ENCODE data around the gene RGMB. TPM values are rescaled to one million over a fixed set of nuclear protein-coding genes. Genes with fewer than 3 reads are reported as not detected.

Gene RGMB
- total and polyA plus RNA-seq, 4 donors: 2.5 to 5.3 (median 3.0) TPM

GRCh38 chr5:98827161-98827560 is 53.7 kb downstream of the RGMB start:
- TF ChIP-seq HNF4G (IDR thresholded peaks at IDR 0.05) (no peak), FOXA1 (IDR thresholded peaks at IDR 0.05) (no peak), JUND (IDR thresholded peaks at IDR 0.05) (no peak), REST (IDR thresholded peaks at IDR 0.05) (no peak), CTCF (IDR thresholded peaks at IDR 0.05; ENCODE audit: low read depth, low read length, missing input control) (peak; percentile 55), GABPA (IDR thresholded peaks at IDR 0.05 in 1 of 2, conservative IDR thresholded peaks at IDR 0.05 in 1 of 2) (no peak), ZBTB33 (IDR thresholded peaks at IDR 0.05) (no peak), EGR1 (IDR thresholded peaks at IDR 0.05; ENCODE audit: low read depth in 2 of 2) (no peak), RAD21 (IDR thresholded peaks at IDR 0.05) (peak; percentile 86 to 88), ATF3 (IDR thresholded peaks at IDR 0.05) (no peak), FOXA2 (IDR thresholded peaks at IDR 0.05) (no peak), RXRA (IDR thresholded peaks at IDR 0.05) (no peak)
- H3K4me3 ChIP-seq (ENCODE audit: low read depth in 1 of 3, low read length in 3 of 3): no peak overlapping the region
- DNase-seq (ENCODE audit: low spot score): no peak
- no peaks in the 10 kb centered on the region for H3K9me3 ChIP-seq (ENCODE audit: control insufficient read depth in 4 of 4, low read length in 3 of 4)
- no peak overlapping the region for H3K27ac ChIP-seq (ENCODE audit: low read depth in 1 of 2, low read length in 2 of 2)
- H3K27me3 ChIP-seq (ENCODE audit: control insufficient read depth in 4 of 4, insufficient read depth in 4 of 4, low read length in 3 of 4): no peaks in the 10 kb centered on the region
- H3K36me3 ChIP-seq (ENCODE audit: control insufficient read depth in 4 of 4, insufficient read depth in 3 of 4, low read depth in 1 of 4, low read length in 3 of 4): no peaks in the 10 kb centered on the region
- WGBS: 18% methylated on average over 1 of the region's 1 CpG
- H3K9ac ChIP-seq (ENCODE audit: low read depth in 1 of 2, low read length in 2 of 2): no peak overlapping the region
- H3K4me1 ChIP-seq (ENCODE audit: control insufficient read depth in 4 of 4, insufficient read depth in 4 of 4, low read length in 3 of 4): no peaks in the 10 kb centered on the region

GRCh38 chr5:98827588-98828284 is 54.3 kb downstream of the RGMB start:
- no peak for DNase-seq (ENCODE audit: low spot score)
- Histone ChIP-seq H3K4me1 (ENCODE audit: control insufficient read depth in 4 of 4, insufficient read depth in 4 of 4, low read length in 3 of 4) (no peaks in the 10 kb centered on the region), H3K27me3 (ENCODE audit: control insufficient read depth in 4 of 4, insufficient read depth in 4 of 4, low read length in 3 of 4) (no peaks in the 10 kb centered on the region), H3K4me3 (ENCODE audit: low read depth in 1 of 3, low read length in 3 of 3) (no peak overlapping the region), H3K36me3 (ENCODE audit: control insufficient read depth in 4 of 4, insufficient read depth in 3 of 4, low read depth in 1 of 4, low read length in 3 of 4) (no peaks in the 10 kb centered on the region), H3K9me3 (ENCODE audit: control insufficient read depth in 4 of 4, low read length in 3 of 4) (no peaks in the 10 kb centered on the region), H3K9ac (ENCODE audit: low read depth in 1 of 2, low read length in 2 of 2) (no peak overlapping the region), H3K27ac (ENCODE audit: low read depth in 1 of 2, low read length in 2 of 2) (no peak overlapping the region)
- 77% methylated on average over 7 of the region's 7 CpGs for WGBS
- no peak for TF ChIP-seq TAF1 (conservative IDR thresholded peaks at IDR 0.05)
- no peak for TF ChIP-seq HNF4A (conservative IDR thresholded peaks at IDR 0.05)
- TF ChIP-seq CTCF (IDR thresholded peaks at IDR 0.05; ENCODE audit: low read depth, low read length, missing input control): no peak
- TF ChIP-seq NR2F2 (IDR thresholded peaks at IDR 0.05): no peak
- TF ChIP-seq ATF3 (IDR thresholded peaks at IDR 0.05): no peak
- no peak for TF ChIP-seq JUND (IDR thresholded peaks at IDR 0.05)
- no peak for TF ChIP-seq EGR1 (IDR thresholded peaks at IDR 0.05; ENCODE audit: low read depth in 2 of 2)
- TF ChIP-seq SP1 (IDR thresholded peaks at IDR 0.05): no peak
- no peak for TF ChIP-seq GABPA (IDR thresholded peaks at IDR 0.05 in 1 of 2, conservative IDR thresholded peaks at IDR 0.05 in 1 of 2)
- TF ChIP-seq ZBTB33 (IDR thresholded peaks at IDR 0.05): no peak
- no peak for TF ChIP-seq YY1 (IDR thresholded peaks at IDR 0.05)
